GM19035 (cell line): ENCODE data around the gene MOB2.

Experiments used
- ATAC-seq: cut with Tn5 transposase; IDR thresholded peaks from one replicate; pipeline ENCODE4 v1.9.1; 2021; ENCODE audit not compliant: unreplicated experiment

The MOB2 gene, protein sequence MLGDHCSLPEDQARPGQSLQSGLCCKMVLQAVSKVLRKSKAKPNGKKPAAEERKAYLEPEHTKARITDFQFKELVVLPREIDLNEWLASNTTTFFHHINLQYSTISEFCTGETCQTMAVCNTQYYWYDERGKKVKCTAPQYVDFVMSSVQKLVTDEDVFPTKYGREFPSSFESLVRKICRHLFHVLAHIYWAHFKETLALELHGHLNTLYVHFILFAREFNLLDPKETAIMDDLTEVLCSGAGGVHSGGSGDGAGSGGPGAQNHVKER

DNA sequence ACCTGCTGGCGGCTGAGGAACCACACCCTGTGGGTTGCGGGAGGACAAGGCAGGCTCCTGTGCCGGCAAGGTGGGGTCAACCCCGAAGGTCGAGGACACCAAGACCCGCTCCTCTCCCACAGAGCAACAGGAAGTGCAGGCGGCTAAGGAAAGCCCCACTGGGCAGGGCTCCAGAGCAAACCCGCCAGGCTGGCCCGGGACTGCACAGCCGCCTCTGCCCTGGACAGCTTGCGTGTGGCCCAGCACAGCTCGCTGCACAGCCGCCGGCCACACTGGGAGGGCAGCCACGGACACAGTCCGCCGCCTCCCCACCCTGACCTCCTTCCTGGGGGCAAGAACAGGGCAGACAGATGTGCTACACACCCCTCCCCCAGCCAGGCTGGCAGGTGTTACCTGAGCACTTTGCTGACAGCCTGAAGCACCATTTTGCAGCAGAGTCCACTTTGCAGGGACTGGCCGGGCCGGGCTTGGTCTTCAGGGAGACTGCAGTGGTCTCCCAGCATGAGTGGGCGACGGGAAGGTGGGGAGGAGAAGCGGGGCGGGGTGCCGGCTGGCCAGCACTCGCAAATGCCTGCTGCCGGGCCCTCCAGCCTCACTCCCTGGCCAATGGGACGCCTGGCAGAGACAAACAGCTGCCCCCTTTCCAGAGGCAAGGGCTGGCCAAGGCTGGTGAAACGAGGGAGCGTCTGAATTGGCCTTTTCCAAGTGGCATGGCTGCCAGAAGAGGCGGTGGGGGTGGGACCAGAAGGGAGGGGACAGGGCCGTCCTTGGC is at the start of gene MOB2:
Gene MOB2 (minus strand): TSS at position 726 of the 772 bp plus-strand sequence. CDS start 223 bp downstream, at position 503.
- no peak for ATAC-seq

DNA sequence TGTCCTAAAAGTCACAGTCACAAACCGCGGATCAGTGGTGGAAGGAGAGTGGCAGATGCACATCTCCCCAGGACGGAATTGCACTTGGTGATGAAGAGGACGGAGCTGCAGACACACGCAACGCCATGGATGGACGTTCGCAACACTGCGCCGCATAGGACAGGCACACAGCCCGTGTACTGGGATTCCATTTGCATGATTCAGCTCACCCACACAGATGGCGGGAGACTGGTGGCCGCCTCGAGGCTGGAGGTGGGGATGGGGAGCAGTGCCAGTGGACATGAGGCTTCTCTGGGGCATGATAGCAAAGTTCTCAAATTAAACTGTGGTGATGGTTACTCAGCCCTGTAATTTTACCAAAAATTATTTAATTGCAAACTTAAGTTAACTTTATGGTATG is 48.1 kb upstream of the MOB2 start:
- ATAC-seq = no peak

DNA sequence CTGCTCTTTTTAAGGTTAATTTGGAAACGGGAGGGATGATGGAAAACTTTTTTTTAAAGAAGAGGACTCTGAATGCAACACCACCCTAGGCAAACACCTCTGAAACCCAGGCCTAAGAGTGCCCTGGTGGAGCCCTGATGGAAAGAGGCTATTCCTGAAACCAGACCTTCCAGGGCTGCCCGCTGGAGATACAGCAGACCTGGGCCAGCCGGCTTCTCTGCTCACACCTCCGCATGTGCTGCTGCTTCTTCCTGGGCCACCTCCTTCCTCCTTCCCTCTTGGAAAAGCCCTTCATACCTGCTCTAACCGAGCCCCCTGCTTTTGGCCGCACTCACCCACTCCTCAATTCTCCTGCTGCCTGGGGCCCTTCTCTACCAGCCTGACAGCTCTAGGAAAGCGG is 47.6 kb upstream of the MOB2 start:
- ATAC-seq = no peak

DNA sequence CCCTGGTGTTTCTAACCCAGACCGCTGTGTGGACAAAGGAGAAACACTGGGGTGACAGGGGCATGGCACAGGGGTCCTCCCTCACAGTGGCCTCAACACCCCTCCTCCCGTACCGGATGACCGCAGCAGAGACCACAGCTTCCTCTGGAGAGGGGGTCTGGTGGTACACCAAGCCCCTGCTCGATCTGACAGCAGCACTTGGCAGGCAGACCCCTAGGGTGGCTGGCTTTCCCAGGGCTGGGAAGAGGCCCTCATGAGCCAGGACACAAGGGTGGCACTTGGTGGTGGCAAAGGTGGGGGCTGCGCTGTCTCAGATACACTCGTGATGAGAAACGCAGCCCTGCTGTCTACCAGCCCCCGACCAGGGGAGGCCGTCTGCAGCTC is 46.8 kb upstream of the MOB2 start:
- no peak for ATAC-seq

GRCh38 chr11:1532606-1533341 is 46.2 kb upstream of the MOB2 start:
- no peak for ATAC-seq

DNA sequence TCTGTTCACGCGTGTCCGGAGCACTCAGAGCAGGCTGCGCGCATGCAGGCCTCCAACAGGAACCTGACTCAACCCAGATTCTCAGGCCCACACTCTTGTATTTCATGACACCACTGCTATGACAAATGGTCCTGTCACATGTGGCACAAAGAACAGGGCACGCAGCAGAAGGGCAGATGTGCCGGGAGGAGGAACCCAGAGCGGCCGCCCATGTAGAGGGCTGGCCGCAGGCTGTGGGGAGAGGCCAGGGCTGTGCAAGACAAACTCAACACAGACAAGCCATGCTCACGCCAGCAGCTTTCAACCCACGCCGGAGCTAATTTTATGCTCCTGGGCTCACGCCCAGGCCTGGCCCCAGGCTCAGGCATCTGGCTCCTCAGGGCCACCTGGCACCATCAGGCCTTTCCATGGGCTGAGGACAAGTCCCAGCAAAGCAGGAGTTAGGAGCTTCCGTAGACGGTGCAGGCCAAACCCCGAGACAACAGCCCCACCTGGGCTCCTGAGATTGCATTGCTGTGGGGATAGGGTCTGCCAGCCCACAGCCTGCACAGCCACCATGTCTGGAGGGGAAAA is 45.5 kb upstream of the MOB2 start:
- no peak for ATAC-seq

DNA sequence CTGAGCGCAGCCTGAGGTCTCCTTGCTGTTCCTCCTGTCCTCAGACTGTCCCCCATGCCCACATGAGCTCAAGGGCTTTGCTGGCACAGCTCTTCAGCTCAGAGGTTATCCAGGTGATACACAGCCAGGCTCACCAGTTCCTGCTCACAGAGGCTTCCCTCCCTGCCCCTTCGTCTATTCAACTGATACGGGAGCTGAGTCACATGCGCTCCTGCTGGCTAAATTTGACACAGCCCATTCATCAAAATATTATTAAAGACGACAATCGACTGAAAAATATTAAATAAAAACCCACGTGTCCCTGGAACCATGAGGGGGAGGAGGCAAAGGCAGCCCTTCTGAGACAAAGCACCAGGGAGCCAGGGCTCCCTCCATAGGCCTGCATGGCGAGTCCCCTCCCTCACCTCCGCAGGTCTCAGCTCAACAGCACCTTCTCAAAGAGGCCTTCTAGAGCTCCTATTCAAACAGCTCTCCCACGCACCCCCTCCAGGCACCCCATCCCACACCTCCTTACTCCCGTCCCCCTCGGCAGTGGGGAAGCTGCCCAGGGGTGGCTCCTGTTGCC is 45.0 kb upstream of the MOB2 start:
- no peak for ATAC-seq

DNA sequence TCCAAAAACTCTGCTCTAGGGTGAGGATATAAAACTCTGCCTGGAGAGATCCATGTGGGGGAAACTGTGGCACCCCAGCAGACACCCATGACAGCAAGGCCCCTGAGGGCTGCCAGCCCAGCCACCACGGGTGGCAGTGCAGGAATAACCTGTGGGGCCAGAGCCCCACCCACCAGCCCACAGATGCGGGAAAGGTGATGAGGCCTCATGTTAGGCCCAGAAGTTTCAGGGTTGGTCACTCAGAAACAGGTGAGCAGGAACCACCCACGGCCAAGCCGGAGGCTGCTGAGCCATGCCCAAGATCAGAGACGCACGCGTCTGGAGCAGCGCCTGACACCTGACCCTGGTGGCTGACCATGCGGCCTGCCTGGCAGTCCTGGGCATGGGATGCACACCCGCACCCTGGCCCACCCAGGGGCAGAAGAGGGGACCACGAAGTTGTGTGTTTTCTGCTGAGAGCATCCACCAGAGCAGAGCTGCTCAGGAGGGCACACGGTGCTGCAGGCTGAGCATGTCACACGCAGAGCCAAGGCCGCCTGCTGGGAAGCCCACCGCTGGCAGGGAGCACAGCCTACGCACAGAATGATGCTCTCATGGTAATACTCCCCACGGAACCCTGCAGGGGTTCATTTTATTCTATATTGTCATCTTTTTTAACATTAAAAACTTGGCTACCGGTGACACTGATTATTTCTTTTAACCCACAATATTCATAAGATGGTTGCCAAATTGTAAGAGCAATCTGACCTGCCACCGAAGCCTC is 44.3 kb upstream of the MOB2 start:
- no peak for ATAC-seq

- no peak for ATAC-seq
These were observed 43.2 kb upstream of the MOB2 start for GRCh38 chr11:1529774-1530173.

- ATAC-seq = no peak
These were observed 42.7 kb upstream of the MOB2 start for GRCh38 chr11:1529286-1529685.

GRCh38 chr11:1528710-1529109 is 42.1 kb upstream of the MOB2 start:
- ATAC-seq = no peak

DNA sequence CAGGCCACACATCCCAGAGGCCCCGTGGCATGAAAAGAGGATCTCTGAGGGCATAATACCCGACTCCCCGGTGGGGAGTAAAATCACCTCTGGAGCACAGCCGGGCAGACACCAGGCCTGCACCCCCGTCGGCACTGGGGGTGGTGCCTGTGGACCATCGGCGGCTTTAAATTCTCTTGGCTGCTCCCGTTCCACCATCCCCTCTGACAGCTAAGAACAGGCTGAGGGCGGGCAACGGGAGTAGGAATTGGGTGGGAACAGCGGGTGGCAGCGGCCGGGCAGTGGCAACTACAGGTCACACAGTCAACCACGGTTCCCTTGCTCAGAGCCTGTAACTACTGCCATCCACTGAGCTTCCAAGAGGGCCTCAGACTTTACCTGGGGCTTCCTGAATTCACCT is 40.2 kb upstream of the MOB2 start:
- ATAC-seq = no peak

DNA sequence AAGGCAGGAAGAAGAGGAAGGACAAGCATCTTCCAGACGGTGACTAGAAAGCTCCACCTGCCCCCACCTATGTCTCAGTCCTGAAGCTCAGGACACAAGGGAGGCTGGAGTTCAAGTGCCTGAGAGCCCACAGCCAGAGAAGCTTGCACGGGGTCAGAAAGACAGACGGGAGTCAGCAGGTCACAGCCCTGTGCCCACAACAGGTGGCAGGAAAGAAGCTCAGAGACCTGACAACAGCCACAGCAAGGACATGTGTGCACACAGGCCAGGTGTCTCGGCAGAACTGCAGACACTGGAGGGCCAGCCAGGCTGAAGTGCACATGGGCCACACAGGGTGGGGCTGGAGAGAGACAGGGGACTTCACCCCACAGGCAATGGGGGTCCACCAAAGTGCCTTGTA is 37.2 kb upstream of the MOB2 start:
- no peak for ATAC-seq

DNA sequence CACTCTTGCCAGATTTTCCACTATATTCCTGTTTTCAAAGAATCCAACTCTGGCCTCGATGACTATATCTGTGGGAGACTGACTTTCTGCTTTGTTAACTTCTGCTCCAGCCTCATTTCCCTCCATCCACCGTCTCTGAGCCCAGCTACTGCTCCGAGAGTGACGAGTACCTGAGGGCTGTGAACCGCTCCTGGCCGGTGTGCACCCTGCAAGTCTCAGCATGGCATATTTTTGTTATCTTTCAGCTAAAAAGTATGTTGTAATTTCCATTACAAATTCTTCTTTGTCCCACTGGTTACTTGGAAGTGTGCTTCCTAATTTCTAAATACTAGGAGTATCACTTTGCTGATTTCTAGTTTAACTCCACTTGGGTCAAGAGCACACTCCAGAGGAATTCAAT is 36.5 kb upstream of the MOB2 start:
- no peak for ATAC-seq

DNA sequence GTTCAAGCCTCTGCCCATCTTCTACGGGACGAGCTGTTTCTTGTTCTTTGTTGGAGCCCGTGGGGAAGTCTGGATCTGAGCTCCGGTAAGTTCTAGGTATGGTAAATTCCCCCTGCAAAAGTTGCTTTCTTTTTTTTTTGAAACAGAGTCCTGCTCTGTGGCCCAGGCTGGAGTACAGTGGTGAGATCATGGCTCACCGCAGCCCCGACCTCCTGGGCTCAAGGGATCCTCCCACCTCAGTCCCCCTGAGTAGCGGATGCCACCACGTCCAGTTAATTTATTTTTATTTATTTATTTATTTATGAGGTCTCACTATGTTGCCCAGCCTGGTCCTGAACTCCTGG is 35.5 kb upstream of the MOB2 start:
- peak; percentile 42 for ATAC-seq

DNA sequence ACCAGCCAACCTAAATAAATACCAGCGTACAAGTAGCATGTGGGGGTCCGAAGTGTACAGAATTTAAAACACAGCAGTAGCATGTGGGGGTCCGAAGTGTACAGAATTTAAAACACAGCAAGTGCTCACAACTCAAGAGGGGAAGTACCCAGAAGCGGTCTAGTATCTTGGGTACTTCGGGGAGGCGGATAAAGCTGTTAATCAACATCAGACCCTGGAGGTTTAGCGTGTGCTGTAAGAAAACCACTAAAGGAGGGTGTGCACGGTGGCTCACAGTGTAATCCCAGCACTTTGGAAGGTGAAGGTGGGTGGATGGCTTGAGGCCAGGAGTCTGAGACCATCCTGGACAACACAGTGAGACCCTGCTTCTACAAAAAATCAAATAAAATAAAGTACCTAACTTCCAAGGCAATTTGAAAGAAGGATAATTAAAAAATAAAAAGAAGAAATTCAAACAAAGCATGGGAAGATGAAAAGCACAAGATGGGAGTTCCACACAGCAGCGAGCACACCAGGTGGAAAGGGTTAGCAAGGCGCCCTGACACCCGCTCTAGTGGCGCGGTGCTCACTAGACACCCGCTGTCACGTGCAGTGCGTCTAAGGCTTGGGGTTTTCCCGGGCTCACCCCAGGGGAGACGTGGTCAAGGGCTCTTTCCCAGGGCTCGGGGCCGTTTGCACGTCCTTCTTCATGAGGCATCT is 35.0 kb upstream of the MOB2 start:
- peak; percentile 86 for ATAC-seq

DNA sequence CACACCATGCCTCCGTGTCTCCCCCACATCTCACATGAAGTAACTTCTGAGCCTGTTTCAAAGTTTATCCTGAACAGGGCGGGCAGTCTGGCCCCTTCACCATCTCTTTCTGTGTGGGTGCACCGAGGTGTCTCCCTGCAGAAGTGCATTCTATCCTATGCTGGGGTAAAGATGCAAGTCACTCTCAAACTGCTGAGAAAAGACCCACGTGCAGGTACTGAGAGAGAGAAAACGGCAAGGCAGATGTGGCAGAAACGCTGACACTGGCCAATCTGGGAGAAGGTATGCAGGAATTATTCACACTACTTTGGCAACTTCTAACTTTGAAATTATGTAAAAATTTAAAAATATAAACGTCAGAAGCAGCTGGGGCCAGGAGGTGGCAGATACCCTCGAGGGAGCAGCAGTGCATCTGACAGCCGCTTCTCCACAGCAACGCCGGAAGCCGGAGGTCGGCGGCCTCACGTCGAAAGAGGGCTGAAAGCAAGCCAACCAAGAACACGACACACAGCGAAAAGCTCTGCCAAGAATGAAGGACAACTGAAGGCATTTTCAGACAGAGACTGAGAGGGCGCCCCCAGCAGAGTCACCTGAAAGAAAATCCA is 34.2 kb upstream of the MOB2 start:
- ATAC-seq = no peak

DNA sequence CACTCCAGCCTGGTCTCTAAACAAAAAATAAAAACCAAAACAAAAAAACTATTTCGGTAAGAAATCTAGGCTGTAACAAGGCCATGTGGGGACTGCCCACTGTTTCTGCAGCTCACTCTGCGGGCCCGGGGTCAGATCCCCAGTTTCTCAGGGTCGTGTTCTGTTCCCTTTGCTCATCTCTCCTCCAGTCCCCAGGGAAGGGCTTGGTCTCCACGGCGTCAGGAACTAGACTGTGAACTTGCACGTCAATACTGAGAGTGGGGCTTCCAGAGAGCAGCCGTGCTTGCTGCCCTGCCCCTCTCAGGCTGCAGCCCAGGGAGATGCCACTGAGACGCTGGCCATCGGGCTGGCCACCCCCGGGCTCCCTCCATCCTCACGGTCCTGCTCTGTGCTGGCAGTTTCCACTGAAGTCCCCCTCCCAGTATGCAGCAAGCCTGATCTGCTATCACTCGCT is 33.7 kb upstream of the MOB2 start:
- ATAC-seq = no peak
